HepG2 (cell line): Measurements from ENCODE around the gene SGMS1. TPM values are rescaled to one million over a fixed set of nuclear protein-coding genes. Genes with fewer than 3 reads are reported as not detected.

Experiments
- CEBPB ChIP-seq: IDR thresholded peaks from 2 replicates; pipeline ENCODE4 v1.6.1; 2011; ENCODE audit warnings: low read depth, low read length, improper control_type of control experiment, borderline replicate concordance
- CENPX ChIP-seq: sonication (generic); formaldehyde crosslinking; IDR thresholded peaks from 2 replicates; pipeline ENCODE4 v1.9.0; 2021; ENCODE audit warnings: mild to moderate bottlenecking, missing genetic modification reagents, moderate library complexity
- DMAP1 ChIP-seq: IDR thresholded peaks from 2 replicates; pipeline ENCODE4 v1.6.1; 2016
- HDAC6 ChIP-seq: fragments of 200-600 bp; sonication (generic); IDR thresholded peaks from 2 replicates; pipeline ENCODE4 v1.7.0; 2017; ENCODE audit warnings: mild to moderate bottlenecking, antibody characterized with exemption, low read length, low read depth
- MAFK ChIP-seq, 2 experiments: IDR thresholded peaks in 1 of 2; conservative IDR thresholded peaks in 1 of 2; 2 replicates each; pipeline ENCODE4 v1.6.1; 2011; ENCODE audit warnings: improper control_type of control experiment in 2 of 2, low read length in 2 of 2
- MEIS2 ChIP-seq: sonication (generic); formaldehyde crosslinking; IDR thresholded peaks from 2 replicates; pipeline ENCODE4 v1.9.0; 2021; ENCODE audit warnings: mild to moderate bottlenecking, missing genetic modification reagents
- MIER2 ChIP-seq: IDR thresholded peaks from 2 replicates; pipeline ENCODE4 v1.6.1; 2016; ENCODE audit warnings: missing biosample characterization, missing genetic modification reagents
- MLLT10 ChIP-seq: sonication (generic); formaldehyde crosslinking; IDR thresholded peaks from 2 replicates; pipeline ENCODE4 v1.4.0; 2020; ENCODE audit warnings: missing genetic modification reagents
- MYC ChIP-seq: sonication (generic); formaldehyde crosslinking; IDR thresholded peaks from 2 replicates; pipeline ENCODE4 v1.9.0; 2021; ENCODE audit warnings: missing genetic modification reagents, borderline replicate concordance
- REL ChIP-seq: sonication (generic); formaldehyde crosslinking; conservative IDR thresholded peaks from 2 replicates; pipeline ENCODE4 v1.8.0; 2022; ENCODE audit warnings: mild to moderate bottlenecking, missing genetic modification reagents, moderate library complexity
- RFX5 ChIP-seq: IDR thresholded peaks from 2 replicates; pipeline ENCODE4 v1.6.1; 2011; ENCODE audit warnings: low read depth, low read length, improper control_type of control experiment
- SAFB2 ChIP-seq: sonication (generic); formaldehyde crosslinking; IDR thresholded peaks from 2 replicates; pipeline ENCODE4 v1.5.1; 2020; ENCODE audit warnings: missing genetic modification reagents, low read depth, mild to moderate bottlenecking, borderline replicate concordance
- SATB2 ChIP-seq: sonication (generic); formaldehyde crosslinking; IDR thresholded peaks from 2 replicates; pipeline ENCODE4 v1.5.0; 2020; ENCODE audit warnings: missing genetic modification reagents
- SIX4 ChIP-seq: sonication (generic); formaldehyde crosslinking; IDR thresholded peaks from 2 replicates; pipeline ENCODE4 v1.4.0; 2020; ENCODE audit warnings: missing genetic modification reagents
- SPEN ChIP-seq: sonication (generic); formaldehyde crosslinking; IDR thresholded peaks from 2 replicates; pipeline ENCODE4 v1.5.1; 2020; ENCODE audit warnings: low read depth, mild to moderate bottlenecking, missing genetic modification reagents
- SRY ChIP-seq: sonication (generic); formaldehyde crosslinking; IDR thresholded peaks from 2 replicates; pipeline ENCODE4 v1.8.0; 2022; ENCODE audit warnings: mild to moderate bottlenecking, missing genetic modification reagents
- ZBTB44 ChIP-seq: sonication (generic); formaldehyde crosslinking; IDR thresholded peaks from 2 replicates; pipeline ENCODE4 v1.4.0; 2020; ENCODE audit warnings: missing genetic modification reagents
- ZC3H13 ChIP-seq: sonication (generic); formaldehyde crosslinking; IDR thresholded peaks from 2 replicates; pipeline ENCODE4 v1.8.1; 2023; ENCODE audit warnings: mild to moderate bottlenecking, missing genetic modification reagents, moderate library complexity
- ZNF281 ChIP-seq: sonication (generic); formaldehyde crosslinking; IDR thresholded peaks from 2 replicates; pipeline ENCODE4 v1.4.0; 2020; ENCODE audit warnings: missing genetic modification reagents, borderline replicate concordance
- ZNF335 ChIP-seq: sonication (generic); formaldehyde crosslinking; IDR thresholded peaks from 2 replicates; pipeline ENCODE4 v1.4.0; 2020; ENCODE audit warnings: missing genetic modification reagents
- ZNF501 ChIP-seq: sonication (generic); formaldehyde crosslinking; IDR thresholded peaks from 2 replicates; pipeline ENCODE4 v1.5.1; 2020; ENCODE audit warnings: mild to moderate bottlenecking, moderate library complexity, missing genetic modification reagents
- ZNF569 ChIP-seq: sonication (generic); formaldehyde crosslinking; IDR thresholded peaks from 2 replicates; pipeline ENCODE4 v1.5.0; 2020; ENCODE audit warnings: mild to moderate bottlenecking, missing genetic modification reagents, moderate library complexity, borderline replicate concordance
- ZNF598 ChIP-seq: sonication (generic); formaldehyde crosslinking; IDR thresholded peaks from 2 replicates; pipeline ENCODE4 v1.5.1; 2020; ENCODE audit warnings: mild to moderate bottlenecking, missing genetic modification reagents, borderline replicate concordance
- ZNF724P ChIP-seq: sonication (generic); formaldehyde crosslinking; IDR thresholded peaks from 2 replicates; pipeline ENCODE4 v1.8.0; 2022; ENCODE audit warnings: missing genetic modification reagents, borderline replicate concordance
- ZNF775 ChIP-seq: sonication (generic); formaldehyde crosslinking; IDR thresholded peaks from 2 replicates; pipeline ENCODE4 v1.4.0; 2020; ENCODE audit warnings: missing genetic modification reagents, mild to moderate bottlenecking, moderate library complexity, borderline replicate concordance
- ZNF780A ChIP-seq: sonication (generic); formaldehyde crosslinking; IDR thresholded peaks from 2 replicates; pipeline ENCODE4 v1.8.0; 2022; ENCODE audit warnings: mild to moderate bottlenecking, missing genetic modification reagents, moderate library complexity
- ZSCAN22 ChIP-seq: sonication (generic); formaldehyde crosslinking; IDR thresholded peaks from 2 replicates; pipeline ENCODE4 v1.4.0; 2020; ENCODE audit warnings: mild to moderate bottlenecking, missing genetic modification reagents
- polyA plus RNA-seq, 8 experiments: library from polyadenylated mRNA; depleted of rRNA in 3 of 8; stranded (reverse) in 7 of 8; unstranded in 1 of 8; fragments of >200 nt; fragmentation: Illumina TruSeq in 4 of 8; extraction: Trizol in 4 of 8; gene quantifications; 2 replicates each; pipeline versions ENCODE4 v1.2.1 to v1.2.3, GENCODE V29; 2011 to 2016; ENCODE audit warnings: low read depth in 4 of 8, missing spikeins in 1 of 8, mixed read lengths in 1 of 8; ENCODE audit not compliant: insufficient read depth in 1 of 8
- total RNA-seq, 5 experiments: library from RNA; depleted of rRNA; stranded (reverse); fragments of >200 nt; fragmentation: Illumina TruSeq; extraction: Trizol; gene quantifications; 2 replicates each; pipeline ENCODE4 v1.2.3, GENCODE V29; 2016; ENCODE audit warnings: low read depth in 1 of 5
- TF ChIP-seq, protein P1 (sequence below): sonication (generic); formaldehyde crosslinking; IDR thresholded peaks from 2 replicates; pipeline ENCODE4 v1.5.0; 2020; ENCODE audit warnings: mild to moderate bottlenecking, low read depth, missing genetic modification reagents, borderline replicate concordance

Gene SGMS1
- total and polyA plus RNA-seq, 2 of the 13 experiments (the other 11 are each of a cell fraction or from before 2014, with no cell fraction given): 6.5 to 15.1 TPM

DNA sequence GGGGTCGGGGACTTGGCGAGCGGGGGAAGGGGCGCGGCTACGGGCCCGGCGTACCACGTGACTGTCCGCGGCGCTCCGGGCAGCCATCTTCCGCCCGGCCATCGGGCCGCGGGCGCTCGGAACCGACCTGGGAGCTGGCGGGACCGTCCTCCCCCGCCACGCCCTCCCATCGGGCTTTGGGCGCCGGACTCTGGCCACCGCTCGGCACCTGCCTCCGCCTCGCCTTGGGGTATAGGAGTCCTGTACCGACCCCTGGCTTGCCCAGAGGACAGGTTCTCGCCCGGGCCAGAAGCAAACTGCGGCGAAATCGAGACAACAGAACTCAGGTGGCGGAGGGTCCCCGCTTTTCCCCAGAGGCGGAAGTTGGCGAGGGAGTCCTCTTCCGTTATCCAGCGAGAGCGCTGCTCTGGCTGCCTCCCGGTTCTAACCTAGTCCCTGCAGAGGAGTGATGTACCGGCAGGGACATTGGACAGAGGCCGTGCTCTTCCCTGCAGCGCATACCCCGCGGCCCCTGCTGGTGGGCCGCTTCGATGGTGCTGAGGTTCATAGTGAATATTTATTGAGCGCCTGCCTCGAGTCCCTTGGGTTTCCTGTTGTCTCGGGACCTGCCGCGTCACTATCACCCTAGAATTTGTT lies 1.2 kb upstream of the SGMS1 start (continued):
- TF ChIP-seq ZNF724P (no peak; the same call in 1 of the 2 replicates), MAFK (conservative IDR thresholded peaks at IDR 0.05 in 1 of 2, IDR thresholded peaks at IDR 0.05 in 1 of 2; ENCODE audit: low read length in 2 of 2) (no peak), ZNF281 (0 out of 2 replicates have a peak, but pooled peaks have one; percentile 20), SRY (no peak), ZNF501 (no peak), ZNF775 (CRISPR knock-in tag) (no peak), SAFB2 (no peak; the same call in 1 of the 2 replicates), DMAP1 (peak; percentile 93), ZNF569 (CRISPR knock-in tag) (no peak), ZNF780A (CRISPR knock-in tag) (no peak; the same call in 1 of the 2 replicates), ZNF598 (no peak; the same call in 1 of the 2 replicates), MYC (CRISPR knock-in tag) (peak; percentile 85), ZC3H13 (CRISPR knock-in tag) (no peak), SATB2 (CRISPR knock-in tag) (0 out of 2 replicates have a peak, but pooled peaks have one; percentile 44), REL (CRISPR knock-in tag) (no peak), HDAC6 (no peak), SPEN (CRISPR knock-in tag) (peak; percentile 55), MEIS2 (peak; percentile 46), MIER2 (CRISPR knock-in tag) (0 out of 2 replicates have a peak, but pooled peaks have one; percentile 50), SIX4 (no peak; the same call in 1 of the 2 replicates), ZSCAN22 (no peak), RFX5 (no peak), ZBTB44 (CRISPR knock-in tag) (no peak), ZNF335 (CRISPR knock-in tag) (0 out of 2 replicates have a peak, but pooled peaks have one; percentile 6), CENPX (no peak), CEBPB (no peak), MLLT10 (no peak)
- TF ChIP-seq, protein P1, sequence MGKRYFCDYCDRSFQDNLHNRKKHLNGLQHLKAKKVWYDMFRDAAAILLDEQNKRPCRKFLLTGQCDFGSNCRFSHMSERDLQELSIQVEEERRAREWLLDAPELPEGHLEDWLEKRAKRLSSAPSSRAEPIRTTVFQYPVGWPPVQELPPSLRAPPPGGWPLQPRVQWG: no peak
